Stimulated activated CD4-positive, alpha-beta T cell treated with anti-CD3 and anti-CD28 coated beads, Interleukin-15, amount 100 ng/mL, for 48 hours (primary cell): ENCODE measurements around the gene C2orf92.

ENCODE experiments used
- DNase-seq, 2 donors: peaks; one replicate each; pipeline ENCODE4 v3.0.0-alpha.2; 2020; ENCODE audit warnings: low read depth in 2 of 2

C2orf92 gene

GRCh38 chr2:97745474-97746174 is 76.1 kb downstream of the C2orf92 start:
- DNase-seq, result peak; percentile 40 to 47

- no peak for DNase-seq
Observed at GRCh38 chr2:97747285-97747684, 77.8 kb downstream of the C2orf92 start.

GRCh38 chr2:97747716-97748115 is 78.2 kb downstream of the C2orf92 start:
- no peak for DNase-seq

GRCh38 chr2:97749581-97749980 is 80.1 kb downstream of the C2orf92 start:
- no peak for DNase-seq

GRCh38 chr2:97750017-97750416 is 80.5 kb downstream of the C2orf92 start:
- DNase-seq, result no peak

- DNase-seq, result no peak
Observed at GRCh38 chr2:97751752-97752151, 82.2 kb downstream of the C2orf92 start.
